Measurements from ENCODE around the gene HELZ.
"Not testable (repeated sequence)": the region's sequence is repeated elsewhere in the genome, so short reads cannot be mapped to it uniquely, and the experiment has no call there.

- not testable (repeated sequence) for TF ChIP-seq TCF7L2 (IDR thresholded peaks at IDR 0.05; ENCODE audit: borderline replicate concordance, low read depth, low read length); CTCF (tag by site-specific recombination; IDR thresholded peaks at IDR 0.05); ZBTB21 (tag by site-specific recombination; IDR thresholded peaks at IDR 0.05); ZNF148 (tag by site-specific recombination; IDR thresholded peaks at IDR 0.05; ENCODE audit: borderline replicate concordance); ZNF664 (tag by site-specific recombination; IDR thresholded peaks at IDR 0.05); GLI2 (tag by site-specific recombination; IDR thresholded peaks at IDR 0.05; ENCODE audit: borderline replicate concordance, low read depth); PRDM10 (tag by site-specific recombination; IDR thresholded peaks at IDR 0.05); ZNF654 (tag by site-specific recombination; IDR thresholded peaks at IDR 0.05; ENCODE audit: low read depth); ZNF274 (IDR thresholded peaks at IDR 0.05; ENCODE audit: low read length); ZNF274 (tag by site-specific recombination; IDR thresholded peaks at IDR 0.05; ENCODE audit: borderline replicate concordance); ZSCAN16 (tag by site-specific recombination; IDR thresholded peaks at IDR 0.05); BCL11A (tag by site-specific recombination; IDR thresholded peaks at IDR 0.05; ENCODE audit: low read depth)
- TF ChIP-seq, protein P1, sequence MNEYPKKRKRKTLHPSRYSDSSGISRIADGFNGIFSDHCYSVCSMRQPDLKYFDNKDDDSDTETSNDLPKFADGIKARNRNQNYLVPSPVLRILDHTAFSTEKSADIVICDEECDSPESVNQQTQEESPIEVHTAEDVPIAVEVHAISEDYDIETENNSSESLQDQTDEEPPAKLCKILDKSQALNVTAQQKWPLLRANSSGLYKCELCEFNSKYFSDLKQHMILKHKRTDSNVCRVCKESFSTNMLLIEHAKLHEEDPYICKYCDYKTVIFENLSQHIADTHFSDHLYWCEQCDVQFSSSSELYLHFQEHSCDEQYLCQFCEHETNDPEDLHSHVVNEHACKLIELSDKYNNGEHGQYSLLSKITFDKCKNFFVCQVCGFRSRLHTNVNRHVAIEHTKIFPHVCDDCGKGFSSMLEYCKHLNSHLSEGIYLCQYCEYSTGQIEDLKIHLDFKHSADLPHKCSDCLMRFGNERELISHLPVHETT (tag by site-specific recombination; IDR thresholded peaks at IDR 0.05), result not testable (repeated sequence)
- TF ChIP-seq, protein P2, sequence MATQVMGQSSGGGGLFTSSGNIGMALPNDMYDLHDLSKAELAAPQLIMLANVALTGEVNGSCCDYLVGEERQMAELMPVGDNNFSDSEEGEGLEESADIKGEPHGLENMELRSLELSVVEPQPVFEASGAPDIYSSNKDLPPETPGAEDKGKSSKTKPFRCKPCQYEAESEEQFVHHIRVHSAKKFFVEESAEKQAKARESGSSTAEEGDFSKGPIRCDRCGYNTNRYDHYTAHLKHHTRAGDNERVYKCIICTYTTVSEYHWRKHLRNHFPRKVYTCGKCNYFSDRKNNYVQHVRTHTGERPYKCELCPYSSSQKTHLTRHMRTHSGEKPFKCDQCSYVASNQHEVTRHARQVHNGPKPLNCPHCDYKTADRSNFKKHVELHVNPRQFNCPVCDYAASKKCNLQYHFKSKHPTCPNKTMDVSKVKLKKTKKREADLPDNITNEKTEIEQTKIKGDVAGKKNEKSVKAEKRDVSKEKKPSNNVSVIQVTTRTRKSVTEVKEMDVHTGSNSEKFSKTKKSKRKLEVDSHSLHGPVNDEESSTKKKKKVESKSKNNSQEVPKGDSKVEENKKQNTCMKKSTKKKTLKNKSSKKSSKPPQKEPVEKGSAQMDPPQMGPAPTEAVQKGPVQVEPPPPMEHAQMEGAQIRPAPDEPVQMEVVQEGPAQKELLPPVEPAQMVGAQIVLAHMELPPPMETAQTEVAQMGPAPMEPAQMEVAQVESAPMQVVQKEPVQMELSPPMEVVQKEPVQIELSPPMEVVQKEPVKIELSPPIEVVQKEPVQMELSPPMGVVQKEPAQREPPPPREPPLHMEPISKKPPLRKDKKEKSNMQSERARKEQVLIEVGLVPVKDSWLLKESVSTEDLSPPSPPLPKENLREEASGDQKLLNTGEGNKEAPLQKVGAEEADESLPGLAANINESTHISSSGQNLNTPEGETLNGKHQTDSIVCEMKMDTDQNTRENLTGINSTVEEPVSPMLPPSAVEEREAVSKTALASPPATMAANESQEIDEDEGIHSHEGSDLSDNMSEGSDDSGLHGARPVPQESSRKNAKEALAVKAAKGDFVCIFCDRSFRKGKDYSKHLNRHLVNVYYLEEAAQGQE (tag by site-specific recombination; IDR thresholded peaks at IDR 0.05), result not testable (repeated sequence)
- TF ChIP-seq, protein P3, sequence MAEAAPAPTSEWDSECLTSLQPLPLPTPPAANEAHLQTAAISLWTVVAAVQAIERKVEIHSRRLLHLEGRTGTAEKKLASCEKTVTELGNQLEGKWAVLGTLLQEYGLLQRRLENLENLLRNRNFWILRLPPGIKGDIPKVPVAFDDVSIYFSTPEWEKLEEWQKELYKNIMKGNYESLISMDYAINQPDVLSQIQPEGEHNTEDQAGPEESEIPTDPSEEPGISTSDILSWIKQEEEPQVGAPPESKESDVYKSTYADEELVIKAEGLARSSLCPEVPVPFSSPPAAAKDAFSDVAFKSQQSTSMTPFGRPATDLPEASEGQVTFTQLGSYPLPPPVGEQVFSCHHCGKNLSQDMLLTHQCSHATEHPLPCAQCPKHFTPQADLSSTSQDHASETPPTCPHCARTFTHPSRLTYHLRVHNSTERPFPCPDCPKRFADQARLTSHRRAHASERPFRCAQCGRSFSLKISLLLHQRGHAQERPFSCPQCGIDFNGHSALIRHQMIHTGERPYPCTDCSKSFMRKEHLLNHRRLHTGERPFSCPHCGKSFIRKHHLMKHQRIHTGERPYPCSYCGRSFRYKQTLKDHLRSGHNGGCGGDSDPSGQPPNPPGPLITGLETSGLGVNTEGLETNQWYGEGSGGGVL (tag by site-specific recombination; IDR thresholded peaks at IDR 0.05), result not testable (repeated sequence)
These were observed 48.0 kb downstream of the HELZ start for GRCh38 chr17:67197023-67197422.
